Measurements from ENCODE around the gene NDUFA11.
"Not testable (repeated sequence)": the region's sequence is repeated elsewhere in the genome, so short reads cannot be mapped to it uniquely, and the experiment has no call there.

Gene NDUFA11

DNA sequence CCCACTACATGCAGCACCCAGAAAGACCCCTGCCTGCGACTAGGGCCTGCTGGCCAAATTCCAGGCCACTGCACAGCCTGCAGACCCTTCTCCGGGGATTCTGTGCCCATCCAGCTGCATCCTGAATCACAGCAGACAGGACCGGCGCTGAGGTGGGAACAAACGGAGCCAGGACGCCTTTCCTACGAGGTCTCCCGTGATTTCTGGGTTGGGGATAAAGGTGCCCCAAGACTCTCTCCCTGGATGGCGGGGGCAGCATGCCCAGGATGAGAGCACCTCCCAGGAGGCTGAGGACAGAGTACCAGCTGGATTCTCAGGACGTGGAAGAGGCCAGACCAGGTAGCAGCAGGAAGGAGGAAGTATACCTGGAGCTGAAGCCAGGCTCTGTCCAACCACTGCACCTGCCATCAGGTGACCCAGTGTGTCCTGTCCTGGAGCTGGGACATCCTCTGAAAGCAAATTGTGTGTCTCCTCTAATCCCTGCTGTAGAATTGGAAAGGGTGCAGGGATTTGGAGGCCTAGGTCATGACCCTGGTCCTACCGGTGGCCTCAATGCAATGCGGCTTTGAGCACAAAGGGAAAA lies 29.9 kb downstream of the NDUFA11 start:
- Mint-ChIP-seq H3K4me3 (no peak overlapping the region), H3K9me3 (ENCODE audit: low read depth) (no peaks in the 10 kb centered on the region), H3K27me3 (peaks cover 6% of the 10 kb centered on the region), H3K27ac (no peak overlapping the region), H3K4me1 (ENCODE audit: low read depth) (no peaks in the 10 kb centered on the region), H3K36me3 (no peaks in the 10 kb centered on the region)

DNA sequence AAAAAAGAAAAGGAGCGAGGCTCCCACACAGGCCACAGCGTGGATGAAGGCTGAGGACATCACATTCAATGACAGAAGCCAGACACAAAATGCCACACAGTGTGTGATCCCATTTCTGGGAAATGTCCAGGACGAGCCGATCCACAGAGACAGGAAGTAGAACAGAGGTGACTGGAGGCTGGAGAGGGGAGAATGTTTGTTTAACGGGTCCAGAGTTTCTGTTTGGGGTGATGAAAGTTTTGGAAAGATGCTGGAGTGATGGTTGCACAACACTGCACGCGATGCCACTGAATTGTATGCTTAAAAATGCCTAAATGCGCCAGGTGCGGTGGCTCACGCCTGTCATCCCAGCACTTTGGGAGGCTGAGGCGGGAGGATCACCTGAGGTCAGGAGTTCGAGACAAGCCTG lies 32.6 kb downstream of the NDUFA11 start:
- Mint-ChIP-seq H3K4me1 (ENCODE audit: low read depth) (no peaks in the 10 kb centered on the region), H3K9me3 (ENCODE audit: low read depth) (no peaks in the 10 kb centered on the region), H3K36me3 (no peaks in the 10 kb centered on the region), H3K27me3 (peaks cover 2% of the 10 kb centered on the region), H3K4me3 (no peak overlapping the region), H3K27ac (no peak overlapping the region)

- H3K36me3 Mint-ChIP-seq, result no peaks in the 10 kb centered on the region
- H3K27me3 Mint-ChIP-seq, result no peaks in the 10 kb centered on the region
- no peak overlapping the region for H3K4me3 Mint-ChIP-seq
- no peak overlapping the region for H3K27ac Mint-ChIP-seq
- H3K4me1 Mint-ChIP-seq (ENCODE audit: low read depth), result no peaks in the 10 kb centered on the region
- no peaks in the 10 kb centered on the region for H3K9me3 Mint-ChIP-seq (ENCODE audit: low read depth)
Observed at GRCh38 chr19:5867201-5868136, 36.1 kb downstream of the NDUFA11 start.

- Mint-ChIP-seq H3K27me3 (no peaks in the 10 kb centered on the region), H3K4me1 (ENCODE audit: low read depth) (no peaks in the 10 kb centered on the region), H3K9me3 (ENCODE audit: low read depth) (no peaks in the 10 kb centered on the region), H3K36me3 (no peaks in the 10 kb centered on the region), H3K4me3 (no peak overlapping the region), H3K27ac (no peak overlapping the region)
Observed at GRCh38 chr19:5865772-5866171, 37.8 kb downstream of the NDUFA11 start.

GRCh38 chr19:5864725-5865486 lies 38.7 kb downstream of the NDUFA11 start:
- H3K9me3 Mint-ChIP-seq (ENCODE audit: low read depth), result no peaks in the 10 kb centered on the region
- H3K4me3 Mint-ChIP-seq, result no peak overlapping the region
- no peaks in the 10 kb centered on the region for H3K27me3 Mint-ChIP-seq
- no peak overlapping the region for H3K27ac Mint-ChIP-seq
- no peaks in the 10 kb centered on the region for H3K36me3 Mint-ChIP-seq
- H3K4me1 Mint-ChIP-seq (ENCODE audit: low read depth), result no peaks in the 10 kb centered on the region

DNA sequence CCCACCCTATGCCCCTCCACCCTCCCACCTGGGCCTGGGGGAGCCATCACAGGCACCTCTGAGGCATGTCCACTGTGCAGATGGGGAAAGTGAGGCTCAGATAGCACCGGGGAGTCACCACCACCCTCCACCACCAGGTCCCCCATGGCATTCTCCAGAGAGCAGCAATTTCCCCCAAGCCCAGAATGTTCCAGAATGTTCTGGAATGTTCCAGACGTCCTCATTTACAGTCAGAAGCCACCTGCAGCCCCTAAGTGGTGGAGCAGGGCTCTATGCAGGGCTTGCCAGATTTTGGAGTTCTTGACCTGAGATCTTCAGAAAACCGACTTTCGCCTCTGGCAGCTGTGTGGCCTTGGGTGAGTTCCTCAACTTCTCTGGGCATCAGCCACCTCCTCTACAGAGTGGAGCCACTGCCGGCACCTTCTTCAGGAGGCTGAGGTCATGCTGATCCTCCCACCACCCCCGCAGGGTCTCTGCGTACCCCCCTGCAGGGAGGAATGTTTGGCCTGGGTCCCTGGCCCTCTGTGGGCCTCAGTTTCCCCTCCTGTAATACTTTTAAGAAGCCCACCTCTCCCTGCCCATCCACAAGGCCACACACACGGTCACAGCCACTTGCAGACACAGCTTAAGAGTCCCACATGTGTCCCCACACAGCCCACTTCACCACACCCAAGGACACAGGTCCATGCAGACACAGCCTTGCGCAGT lies 39.4 kb downstream of the NDUFA11 start:
- Mint-ChIP-seq H3K9me3 (ENCODE audit: low read depth) (no peaks in the 10 kb centered on the region), H3K27me3 (no peaks in the 10 kb centered on the region), H3K36me3 (no peaks in the 10 kb centered on the region), H3K4me1 (ENCODE audit: low read depth) (no peaks in the 10 kb centered on the region), H3K27ac (no peak overlapping the region), H3K4me3 (no peak overlapping the region)

- Mint-ChIP-seq H3K4me1 (ENCODE audit: low read depth) (no peaks in the 10 kb centered on the region), H3K27ac (no peak overlapping the region), H3K4me3 (no peak overlapping the region)
Observed at GRCh38 chr19:5863030-5863665, 40.4 kb downstream of the NDUFA11 start.

DNA sequence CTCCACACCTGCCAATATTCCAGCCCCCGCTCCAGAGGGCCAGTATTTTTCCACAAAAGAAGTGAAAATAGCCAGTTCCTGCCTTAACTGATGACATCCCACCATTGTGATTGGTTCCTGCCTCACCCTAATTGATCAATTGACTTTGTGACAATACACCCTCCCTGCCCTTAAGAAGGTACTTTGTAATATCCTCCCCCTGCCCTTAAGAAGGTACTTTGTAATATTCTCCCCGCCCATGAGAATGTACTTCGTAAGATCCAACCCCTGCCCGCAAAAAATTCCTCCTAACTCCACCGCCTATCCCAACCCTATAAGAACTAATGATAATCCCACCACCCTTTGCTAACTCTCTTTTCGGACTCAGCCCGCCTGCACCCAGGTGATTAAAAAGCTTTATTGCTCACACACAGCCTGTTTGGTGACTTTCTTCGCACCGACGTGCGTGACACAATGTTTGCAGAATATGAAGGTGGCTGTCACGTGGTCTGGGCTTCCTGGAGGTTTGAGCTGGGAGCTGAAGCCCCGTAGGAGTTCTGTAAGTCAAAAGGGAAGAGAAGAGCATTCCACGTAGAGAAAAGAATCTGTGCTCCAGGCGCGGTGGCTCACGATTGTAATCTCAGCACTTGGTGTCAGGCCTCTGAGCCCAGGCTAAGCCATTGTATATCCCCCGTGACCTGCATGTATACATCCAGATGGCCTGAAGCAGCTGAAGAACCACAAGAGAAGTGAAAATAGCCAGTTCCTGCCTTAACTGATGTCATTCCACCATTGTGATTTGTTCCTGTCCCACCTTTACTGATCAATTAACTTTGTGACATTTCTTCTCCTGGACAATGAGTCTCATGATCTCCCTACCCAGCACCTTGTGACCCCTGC lies 46.1 kb downstream of the NDUFA11 start:
- no peaks in the 10 kb centered on the region for H3K36me3 Mint-ChIP-seq
- no peaks in the 10 kb centered on the region for H3K4me1 Mint-ChIP-seq (ENCODE audit: low read depth)
- no peak overlapping the region for H3K27ac Mint-ChIP-seq
- H3K27me3 Mint-ChIP-seq, result no peaks in the 10 kb centered on the region
- H3K4me3 Mint-ChIP-seq, result no peak overlapping the region
- H3K9me3 Mint-ChIP-seq (ENCODE audit: low read depth), result no peaks in the 10 kb centered on the region

More at GRCh38 chr19:5863030-5863665, 40.4 kb downstream of the NDUFA11 start:
- H3K9me3 Mint-ChIP-seq (ENCODE audit: low read depth), result no peaks in the 10 kb centered on the region
- H3K27me3 Mint-ChIP-seq, result no peaks in the 10 kb centered on the region
- H3K36me3 Mint-ChIP-seq, result no peaks in the 10 kb centered on the region

DNA sequence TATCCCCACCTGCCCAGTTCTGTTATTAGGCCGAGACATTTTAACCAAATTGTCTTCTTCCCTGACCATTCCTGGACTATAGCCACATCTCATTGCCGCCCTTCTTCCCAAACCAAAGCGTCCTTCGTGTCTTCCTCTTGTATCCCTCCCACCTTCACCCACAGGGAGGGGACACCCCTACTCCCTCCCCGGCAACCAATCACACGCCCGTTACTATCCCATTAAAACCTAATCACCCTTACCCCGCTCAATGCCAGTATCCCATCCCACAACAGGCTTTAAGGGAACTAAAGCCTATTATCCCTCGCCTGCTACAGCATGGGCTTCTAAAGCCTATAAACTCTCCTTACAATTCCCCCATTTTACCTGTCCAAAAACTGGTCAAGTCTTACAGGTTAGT lies 48.4 kb downstream of the NDUFA11 start:
- H3K27me3 Mint-ChIP-seq; H3K4me3 Mint-ChIP-seq; H3K27ac Mint-ChIP-seq; H3K4me1 Mint-ChIP-seq (ENCODE audit: low read depth); H3K9me3 Mint-ChIP-seq (ENCODE audit: low read depth); H3K36me3 Mint-ChIP-seq: not testable (repeated sequence)

DNA sequence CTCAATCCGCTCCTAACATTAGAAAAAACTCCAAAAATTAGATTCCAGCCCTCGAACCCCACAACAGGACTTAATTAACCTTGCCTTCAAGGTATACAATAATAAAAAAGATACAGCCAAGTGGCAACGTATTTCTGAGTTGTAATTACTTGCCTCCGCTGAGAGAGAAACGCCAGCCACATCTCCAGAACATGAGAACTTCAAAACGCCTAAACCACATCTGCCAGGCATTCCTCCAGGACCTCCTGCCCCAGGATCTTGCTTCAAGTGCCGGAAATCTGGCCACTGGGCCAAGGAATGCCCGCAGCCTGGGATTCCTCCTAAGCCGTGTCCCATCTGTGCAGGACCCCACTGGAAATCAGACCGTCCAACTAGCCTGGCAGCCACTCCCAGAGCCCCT lies 49.5 kb downstream of the NDUFA11 start:
- H3K27ac Mint-ChIP-seq; H3K27me3 Mint-ChIP-seq; H3K9me3 Mint-ChIP-seq (ENCODE audit: low read depth); H3K4me3 Mint-ChIP-seq; H3K36me3 Mint-ChIP-seq; H3K4me1 Mint-ChIP-seq (ENCODE audit: low read depth): not testable (repeated sequence)

GRCh38 chr19:5851302-5851701 lies 52.3 kb downstream of the NDUFA11 start, which contains the start of gene FUT3:
Gene FUT3 (minus strand): TSS chr19:5851449.
- H3K27ac Mint-ChIP-seq, result no peak within 1 kb of the TSS
- no peak within 1 kb of the TSS for H3K4me3 Mint-ChIP-seq
- no peaks in the 10 kb centered on the region for H3K36me3 Mint-ChIP-seq
- H3K4me1 Mint-ChIP-seq (ENCODE audit: low read depth), result no peaks in the 10 kb centered on the region
- H3K27me3 Mint-ChIP-seq, result no peaks in the 10 kb centered on the region
- H3K9me3 Mint-ChIP-seq (ENCODE audit: low read depth), result no peaks in the 10 kb centered on the region

- Mint-ChIP-seq H3K9me3 (ENCODE audit: low read depth) (no peaks in the 10 kb centered on the region), H3K27ac (no peak overlapping the region), H3K36me3 (no peaks in the 10 kb centered on the region), H3K4me1 (ENCODE audit: low read depth) (no peaks in the 10 kb centered on the region), H3K4me3 (no peak overlapping the region), H3K27me3 (no peaks in the 10 kb centered on the region)
Observed at GRCh38 chr19:5850743-5851293, 52.8 kb downstream of the NDUFA11 start.

- no peaks in the 10 kb centered on the region for H3K4me1 Mint-ChIP-seq (ENCODE audit: low read depth)
- H3K27ac Mint-ChIP-seq, result no peak overlapping the region
- no peaks in the 10 kb centered on the region for H3K36me3 Mint-ChIP-seq
- H3K27me3 Mint-ChIP-seq, result no peaks in the 10 kb centered on the region
- H3K4me3 Mint-ChIP-seq, result no peak overlapping the region
- H3K9me3 Mint-ChIP-seq (ENCODE audit: low read depth), result no peaks in the 10 kb centered on the region
Observed at GRCh38 chr19:5850189-5850588, 53.4 kb downstream of the NDUFA11 start.
